ENCODE measurements around the gene TOMM40.
"Not testable (repeated sequence)": the region's sequence is repeated elsewhere in the genome, so short reads cannot be mapped to it uniquely, and the experiment has no call there.

The TOMM40 gene

DNA sequence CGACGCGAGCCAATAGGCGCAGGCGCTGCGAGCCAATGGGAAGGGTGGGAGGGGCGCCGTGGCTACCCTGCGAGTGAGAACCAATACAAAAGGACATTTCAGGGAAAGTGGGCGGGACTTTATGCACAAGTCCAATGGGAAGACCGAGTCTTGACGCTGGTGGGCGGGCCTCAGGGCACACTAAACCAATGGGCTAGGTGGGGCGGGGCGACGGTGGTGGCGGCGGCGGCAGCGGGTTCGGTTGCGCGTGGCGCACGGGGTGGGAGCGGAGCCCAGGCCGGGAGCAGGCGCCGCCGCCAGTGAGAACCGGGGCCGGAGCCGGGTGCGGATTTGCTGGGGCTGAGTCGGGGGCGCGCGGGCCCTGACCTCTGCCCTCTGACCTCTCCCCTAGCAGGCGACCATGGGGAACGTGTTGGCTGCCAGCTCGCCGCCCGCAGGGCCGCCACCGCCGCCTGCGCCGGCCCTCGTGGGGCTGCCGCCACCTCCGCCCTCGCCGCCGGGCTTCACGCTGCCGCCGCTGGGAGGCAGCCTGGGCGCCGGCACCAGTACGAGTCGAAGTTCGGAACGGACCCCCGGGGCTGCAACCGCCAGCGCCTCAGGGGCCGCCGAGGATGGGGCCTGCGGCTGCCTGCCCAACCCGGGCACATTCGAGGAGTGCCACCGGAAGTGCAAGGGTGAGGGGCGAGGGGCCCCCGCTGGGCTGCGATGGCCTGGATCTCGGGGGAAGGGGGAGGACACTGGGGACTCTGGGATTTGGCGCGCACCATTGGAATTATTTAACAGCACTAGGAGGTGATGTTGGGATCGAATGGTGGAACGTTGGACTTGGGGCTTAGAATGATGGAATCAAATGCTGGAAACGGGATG is at the start of gene TOMM40:
Gene TOMM40, plus strand, starts transcription at position 239 of the 867 bp plus-strand sequence. Its CDS starts 162 bp downstream, at position 401.
- DNase-seq: peak; percentile 35

DNA sequence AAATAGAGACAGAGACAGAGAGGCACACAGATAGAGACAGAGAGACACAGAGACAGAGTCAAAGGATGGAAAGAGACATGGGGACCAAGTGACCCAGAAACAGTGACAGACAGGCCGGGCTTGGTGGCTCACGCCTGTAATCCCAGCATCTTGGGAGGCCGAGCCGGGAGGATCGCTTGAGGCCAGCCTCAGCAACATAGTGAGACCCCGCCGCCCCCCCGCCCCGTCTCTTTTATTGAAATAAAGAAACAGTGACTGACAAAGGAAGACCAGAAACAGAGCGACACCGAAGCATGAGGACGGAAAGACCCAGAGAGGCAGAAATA is 45.8 kb upstream of the TOMM40 start:
- DNase-seq: no peak

DNA sequence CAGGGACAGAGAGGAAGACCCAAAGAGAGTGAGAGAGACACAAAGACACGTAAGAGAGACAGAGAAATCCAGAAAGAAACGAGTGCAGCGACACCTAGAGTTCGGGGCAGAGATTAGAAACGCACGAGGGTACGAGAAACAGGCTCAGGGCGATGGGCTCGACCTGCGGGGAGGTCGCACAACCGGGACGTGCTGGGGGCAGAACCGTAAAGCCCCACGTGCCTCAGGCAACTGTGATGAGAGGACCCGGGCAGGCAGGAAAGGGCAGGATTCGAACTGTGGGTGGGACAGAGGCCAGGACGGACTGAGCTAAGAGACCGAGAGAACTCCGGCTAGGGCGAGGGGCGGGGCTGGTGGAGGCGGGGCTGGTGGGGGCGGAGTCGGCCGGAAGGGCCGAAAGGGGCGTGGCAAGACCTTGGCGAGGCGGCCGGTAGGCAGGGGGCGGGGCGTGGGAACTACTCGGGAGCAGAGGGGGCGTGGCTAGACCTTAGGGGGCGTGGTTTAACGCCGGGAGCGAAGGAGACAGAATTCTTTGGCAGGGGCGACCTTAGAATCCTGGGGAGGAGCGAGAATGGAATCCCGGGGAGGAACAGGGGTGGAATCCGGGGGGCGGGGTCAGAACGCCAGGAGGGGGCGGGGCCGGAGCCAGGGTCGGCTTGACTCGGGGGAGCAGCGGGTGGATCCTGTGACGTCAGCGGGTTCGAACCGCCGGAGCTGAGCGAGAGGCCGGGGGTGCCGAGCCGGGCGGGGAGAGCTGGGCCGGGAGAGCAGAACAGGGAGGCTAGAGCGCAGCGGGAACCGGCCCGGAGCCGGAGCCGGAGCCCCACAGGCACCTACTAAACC is 45.2 kb upstream of the TOMM40 start, which contains the start of gene NECTIN2:
Gene NECTIN2, plus strand, starts transcription at position 686 of the 843 bp plus-strand sequence. CDS start 229 bp downstream, outside the sequence.
- DNase-seq: peak; percentile 96

DNA sequence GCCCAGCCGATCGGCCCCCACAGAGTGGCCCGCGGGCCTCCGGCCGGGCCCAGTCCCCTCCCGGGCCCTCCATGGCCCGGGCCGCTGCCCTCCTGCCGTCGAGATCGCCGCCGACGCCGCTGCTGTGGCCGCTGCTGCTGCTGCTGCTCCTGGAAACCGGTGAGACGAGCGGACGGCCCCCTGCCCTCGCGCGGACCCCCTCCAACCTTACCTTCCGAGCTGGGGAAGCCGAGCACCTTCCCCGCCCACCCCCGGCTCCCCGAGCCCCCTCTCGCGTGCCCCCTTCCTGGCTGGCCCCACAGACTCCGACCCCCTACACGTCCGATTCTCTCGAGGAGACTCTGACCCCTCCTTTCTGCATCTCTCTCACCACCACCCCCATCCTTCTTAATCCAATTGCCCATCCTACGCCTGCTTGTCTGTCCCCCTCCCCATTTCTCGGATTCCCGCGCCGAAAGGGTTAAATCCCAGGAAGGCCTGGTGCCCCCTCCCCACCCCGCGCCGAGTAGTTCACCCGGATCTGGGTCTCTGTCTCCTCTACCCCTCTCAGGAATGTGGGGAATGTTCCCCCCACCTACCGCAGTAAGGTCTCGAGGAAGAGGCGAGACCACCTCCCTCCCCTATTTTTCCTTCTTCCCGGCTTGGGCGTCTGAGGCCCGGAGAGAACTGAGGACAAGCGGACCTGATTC is 44.5 kb upstream of the TOMM40 start:
- no peak for DNase-seq

- DNase-seq: no peak
Observed at GRCh38 chr19:44847144-44848035, 43.7 kb upstream of the TOMM40 start.

DNA sequence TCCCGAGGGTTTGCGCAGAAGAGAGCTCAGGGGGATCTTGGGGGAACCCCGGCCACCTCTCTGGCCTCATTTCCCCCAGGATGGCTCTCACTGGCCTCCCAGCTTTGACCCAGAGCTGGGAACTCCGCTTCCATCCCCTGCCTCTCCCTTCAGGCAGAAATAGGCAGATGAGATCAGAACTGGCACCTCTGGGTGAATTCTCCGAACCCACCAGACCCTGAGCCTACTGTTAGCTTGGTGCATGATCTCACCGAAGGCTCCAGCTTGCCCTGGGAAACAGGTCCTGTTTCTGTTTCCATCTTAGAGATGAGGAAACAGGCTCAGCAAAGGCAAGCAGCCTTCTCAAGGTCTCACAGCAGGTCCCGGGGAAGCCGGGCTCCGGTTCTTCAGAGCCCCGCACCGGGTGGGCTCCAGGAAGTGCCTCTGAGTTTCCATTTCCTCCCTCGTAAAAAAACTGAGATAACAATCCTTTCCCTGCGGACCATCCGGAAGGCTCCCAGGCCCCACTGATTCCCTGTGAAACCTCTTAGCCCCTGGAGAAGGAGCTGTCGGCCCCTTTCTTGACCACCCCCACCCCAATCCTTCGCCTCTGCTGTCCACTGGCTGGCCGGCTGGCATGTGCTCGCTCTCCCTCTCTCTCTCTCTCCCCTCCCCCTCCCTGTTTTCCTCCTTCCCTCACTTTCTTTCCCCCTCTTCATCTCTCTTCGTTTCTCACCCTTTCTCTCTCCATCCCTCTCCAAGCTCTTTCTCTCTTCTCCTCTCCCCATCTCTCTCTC is 42.8 kb upstream of the TOMM40 start:
- DNase-seq: no peak

GRCh38 chr19:44848812-44849447 is 42.1 kb upstream of the TOMM40 start:
- DNase-seq: no peak

- DNase-seq: no peak
Observed at GRCh38 chr19:44850641-44851109, 40.4 kb upstream of the TOMM40 start.

GRCh38 chr19:44851427-44851826 is 39.6 kb upstream of the TOMM40 start:
- no peak for DNase-seq

- DNase-seq: no peak
Observed at GRCh38 chr19:44855606-44856005, 35.4 kb upstream of the TOMM40 start.

- no peak for DNase-seq
Observed at GRCh38 chr19:44856421-44857083, 34.5 kb upstream of the TOMM40 start.

GRCh38 chr19:44857837-44858236 is 33.2 kb upstream of the TOMM40 start:
- no peak for DNase-seq

- not testable (repeated sequence) for DNase-seq
Observed at GRCh38 chr19:44861576-44861975, 29.5 kb upstream of the TOMM40 start.

GRCh38 chr19:44863990-44864389 is 27.1 kb upstream of the TOMM40 start:
- no peak for DNase-seq

DNA sequence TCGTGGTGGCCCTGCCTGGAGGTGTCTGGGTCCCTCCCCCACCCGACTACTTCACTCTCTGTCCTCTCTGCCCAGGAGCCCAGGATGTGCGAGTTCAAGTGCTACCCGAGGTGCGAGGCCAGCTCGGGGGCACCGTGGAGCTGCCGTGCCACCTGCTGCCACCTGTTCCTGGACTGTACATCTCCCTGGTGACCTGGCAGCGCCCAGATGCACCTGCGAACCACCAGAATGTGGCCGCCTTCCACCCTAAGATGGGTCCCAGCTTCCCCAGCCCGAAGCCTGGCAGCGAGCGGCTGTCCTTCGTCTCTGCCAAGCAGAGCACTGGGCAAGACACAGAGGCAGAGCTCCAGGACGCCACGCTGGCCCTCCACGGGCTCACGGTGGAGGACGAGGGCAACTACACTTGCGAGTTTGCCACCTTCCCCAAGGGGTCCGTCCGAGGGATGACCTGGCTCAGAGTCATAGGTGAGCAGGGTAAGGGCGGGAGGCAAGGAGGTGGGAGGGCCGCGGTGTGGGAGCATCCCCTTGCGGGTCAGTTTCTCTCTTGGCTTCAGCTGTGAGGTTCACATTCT is 25.8 kb upstream of the TOMM40 start:
- DNase-seq: no peak

DNA sequence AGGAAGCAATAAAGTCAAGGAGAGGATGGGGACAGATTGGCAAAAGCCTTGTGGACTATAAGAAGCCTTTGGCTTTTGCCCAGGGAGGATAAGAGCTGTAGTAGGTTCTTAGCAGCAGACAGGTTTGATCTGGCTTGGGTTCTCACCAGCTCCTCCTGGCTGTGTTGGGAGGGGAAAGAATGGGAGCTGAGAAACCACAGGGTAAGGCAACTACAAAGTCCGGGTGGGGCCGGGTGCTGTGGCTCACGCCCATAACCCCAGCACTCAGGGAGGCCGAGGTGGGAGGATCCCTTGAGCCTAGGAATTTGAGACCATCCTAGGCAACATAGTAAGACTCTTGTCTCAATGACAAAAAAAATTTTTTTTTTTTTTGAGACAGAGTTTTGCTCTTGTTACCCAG is 24.4 kb upstream of the TOMM40 start:
- DNase-seq: no peak

DNA sequence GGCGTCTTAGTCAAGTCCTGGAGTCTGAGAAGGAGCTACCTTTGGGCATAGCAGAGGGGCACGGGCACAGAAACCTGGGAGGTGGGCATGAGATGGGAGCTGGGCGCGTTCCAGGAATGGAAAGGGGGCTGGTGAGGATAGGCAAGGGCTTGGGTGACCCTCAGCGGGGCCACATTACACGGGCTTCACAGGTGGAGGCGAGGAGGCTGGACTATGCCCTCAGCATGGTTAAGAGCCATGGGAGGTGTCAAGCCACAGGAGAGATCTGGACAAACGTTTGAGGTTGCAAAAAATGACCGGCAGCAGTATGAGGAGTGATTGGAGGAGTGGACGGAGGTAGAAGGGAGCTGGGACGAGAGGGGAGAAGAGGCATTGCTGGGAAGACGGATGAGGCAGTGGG is 23.5 kb upstream of the TOMM40 start:
- no peak for DNase-seq

DNA sequence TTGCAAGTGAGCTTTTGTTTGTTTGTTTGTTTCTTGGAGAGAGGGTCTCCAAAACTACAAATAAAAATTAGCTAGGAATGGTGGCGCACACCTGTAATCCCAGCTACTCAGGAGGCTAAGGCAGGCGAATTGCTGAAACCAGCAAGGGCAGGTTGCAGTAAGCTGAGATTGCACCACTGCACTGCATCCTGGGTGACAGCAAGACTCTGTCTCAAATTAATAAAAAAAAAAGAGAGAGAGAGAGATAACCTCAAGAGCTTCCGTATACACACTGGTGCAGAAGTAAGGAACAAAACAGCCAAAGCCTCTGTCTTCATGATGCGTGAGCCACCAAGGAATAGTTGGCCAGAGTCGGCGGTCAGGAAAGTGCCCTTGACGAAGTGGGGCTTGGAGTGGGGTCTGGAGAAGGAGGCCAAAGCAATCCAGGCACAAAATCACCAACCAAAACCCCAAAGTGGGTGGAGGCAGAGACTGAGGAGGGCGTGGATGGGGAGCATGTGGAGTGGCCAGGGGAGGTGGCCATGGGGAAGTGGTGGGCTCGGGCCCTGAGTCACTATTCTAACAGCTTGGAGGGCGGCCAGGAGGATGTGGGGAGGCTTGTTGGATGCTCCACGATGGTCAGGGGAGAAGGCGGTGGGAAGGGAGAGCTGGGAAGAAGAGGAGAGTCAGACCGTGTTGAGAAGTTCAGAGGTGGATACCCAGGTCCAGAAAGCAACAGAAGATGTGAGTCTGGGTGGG is 21.2 kb upstream of the TOMM40 start:
- no peak for DNase-seq

DNA sequence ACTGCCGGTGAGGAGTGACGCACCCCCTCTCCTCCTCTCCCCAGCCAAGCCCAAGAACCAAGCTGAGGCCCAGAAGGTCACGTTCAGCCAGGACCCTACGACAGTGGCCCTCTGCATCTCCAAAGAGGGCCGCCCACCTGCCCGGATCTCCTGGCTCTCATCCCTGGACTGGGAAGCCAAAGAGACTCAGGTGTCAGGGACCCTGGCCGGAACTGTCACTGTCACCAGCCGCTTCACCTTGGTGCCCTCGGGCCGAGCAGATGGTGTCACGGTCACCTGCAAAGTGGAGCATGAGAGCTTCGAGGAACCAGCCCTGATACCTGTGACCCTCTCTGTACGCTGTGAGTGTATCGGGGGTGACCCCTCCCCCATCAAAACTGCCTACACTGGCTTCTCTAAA is 19.2 kb upstream of the TOMM40 start:
- no peak for DNase-seq
